Urothelium cell line (cell line): ENCODE results near the gene BBS4.

Source experiments
- DNase-seq: peaks from one replicate; pipeline ENCODE4 v3.0.0; 2011; ENCODE audit warnings: low spot score, mixed read lengths
- FAIRE-seq: peaks from 2 replicates; lab custom pipeline; 2011; peaks lifted over from hg19 to GRCh38; lab: Jason Lieb, UNC

The BBS4 gene

DNA sequence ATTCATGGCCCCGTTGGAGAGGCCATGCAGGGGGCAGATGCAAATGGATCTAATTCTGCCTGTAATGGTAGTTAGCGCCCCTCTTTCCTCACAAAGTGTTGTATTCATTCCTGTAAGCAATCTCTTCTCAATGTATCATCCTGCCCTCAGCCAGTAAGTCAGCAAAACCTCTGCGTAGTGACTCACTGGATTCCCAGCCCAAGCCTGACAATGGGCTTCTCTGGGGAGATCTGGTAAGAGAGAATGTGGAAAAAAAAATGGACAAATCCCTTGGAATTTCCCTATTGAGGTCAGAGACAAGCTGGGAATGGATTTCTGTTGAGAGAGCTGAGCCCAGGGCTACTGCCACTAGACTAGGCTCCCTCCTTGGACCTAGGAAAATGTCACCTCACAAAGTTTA is 72.2 kb downstream of the BBS4 start:
- DNase-seq: no peak
- no peak for FAIRE-seq

GRCh38 chr15:72760590-72761260 is 74.7 kb downstream of the BBS4 start:
- DNase-seq (no peak), FAIRE-seq (no peak)

GRCh38 chr15:72764656-72765055 is 78.6 kb downstream of the BBS4 start:
- no peak for DNase-seq
- no peak for FAIRE-seq

- DNase-seq (no peak), FAIRE-seq (no peak)
Observed at GRCh38 chr15:72766025-72766424, 80.0 kb downstream of the BBS4 start.

GRCh38 chr15:72766780-72767179 is 80.8 kb downstream of the BBS4 start:
- no peak for FAIRE-seq
- DNase-seq: no peak

GRCh38 chr15:72770673-72771328 is 84.8 kb downstream of the BBS4 start:
- DNase-seq: no peak
- no peak for FAIRE-seq

- FAIRE-seq: no peak
- no peak for DNase-seq
Observed at GRCh38 chr15:72771329-72771725, 85.3 kb downstream of the BBS4 start.

DNA sequence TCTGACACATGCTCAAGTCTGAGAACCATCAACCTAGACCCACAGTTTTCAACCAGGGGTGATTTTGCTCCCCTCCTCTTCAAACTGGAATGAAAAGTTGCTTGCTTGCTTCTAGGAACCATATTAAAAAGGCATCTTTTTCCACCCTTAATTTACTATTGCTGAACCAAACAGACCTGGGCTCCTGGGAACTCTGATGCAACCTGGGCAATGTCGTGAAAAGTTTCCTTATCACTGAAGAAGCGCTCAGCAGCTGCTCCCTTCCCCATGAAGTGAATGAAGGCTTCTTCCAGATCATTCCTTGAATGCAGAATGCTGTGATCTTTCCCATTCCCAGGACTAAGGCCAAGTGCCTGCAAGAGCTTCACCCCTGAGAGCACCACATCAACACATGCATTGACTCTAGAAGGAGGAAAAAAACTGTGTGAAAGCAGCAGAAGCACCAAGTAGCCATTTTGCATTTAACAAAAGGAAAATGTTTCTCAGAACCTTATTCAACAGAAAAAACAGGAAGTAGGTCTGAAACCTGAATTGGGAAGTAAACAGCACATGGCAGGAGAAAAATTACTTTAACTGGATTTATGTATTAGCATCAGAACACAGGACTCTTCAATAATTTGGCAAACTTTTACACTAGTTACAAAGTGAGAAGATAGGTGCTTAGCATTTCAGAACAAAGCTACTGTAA is 88.8 kb downstream of the BBS4 start:
- FAIRE-seq: no peak
- DNase-seq: no peak

DNA sequence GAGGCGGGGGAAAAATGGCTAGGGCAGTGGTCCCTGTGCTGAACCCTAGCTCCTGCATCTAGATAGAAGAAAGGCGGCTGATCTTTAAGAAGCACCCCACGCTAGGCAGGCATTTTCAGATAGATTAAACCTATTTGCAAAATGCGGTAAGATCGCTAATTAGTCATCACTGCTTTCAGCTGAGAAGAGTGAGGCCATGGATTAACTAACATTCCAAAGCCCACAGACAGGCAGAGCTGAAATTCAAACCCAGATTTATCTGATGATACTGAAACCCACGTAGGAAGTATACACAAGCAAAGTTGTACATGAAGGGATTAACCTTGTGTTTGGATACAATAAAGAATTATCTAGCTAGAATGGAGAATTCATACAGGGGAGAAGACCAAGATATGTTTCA is 92.8 kb downstream of the BBS4 start:
- no peak for DNase-seq
- FAIRE-seq: no peak

GRCh38 chr15:72781631-72782030 is 95.6 kb downstream of the BBS4 start:
- no peak for FAIRE-seq
- no peak for DNase-seq

DNA sequence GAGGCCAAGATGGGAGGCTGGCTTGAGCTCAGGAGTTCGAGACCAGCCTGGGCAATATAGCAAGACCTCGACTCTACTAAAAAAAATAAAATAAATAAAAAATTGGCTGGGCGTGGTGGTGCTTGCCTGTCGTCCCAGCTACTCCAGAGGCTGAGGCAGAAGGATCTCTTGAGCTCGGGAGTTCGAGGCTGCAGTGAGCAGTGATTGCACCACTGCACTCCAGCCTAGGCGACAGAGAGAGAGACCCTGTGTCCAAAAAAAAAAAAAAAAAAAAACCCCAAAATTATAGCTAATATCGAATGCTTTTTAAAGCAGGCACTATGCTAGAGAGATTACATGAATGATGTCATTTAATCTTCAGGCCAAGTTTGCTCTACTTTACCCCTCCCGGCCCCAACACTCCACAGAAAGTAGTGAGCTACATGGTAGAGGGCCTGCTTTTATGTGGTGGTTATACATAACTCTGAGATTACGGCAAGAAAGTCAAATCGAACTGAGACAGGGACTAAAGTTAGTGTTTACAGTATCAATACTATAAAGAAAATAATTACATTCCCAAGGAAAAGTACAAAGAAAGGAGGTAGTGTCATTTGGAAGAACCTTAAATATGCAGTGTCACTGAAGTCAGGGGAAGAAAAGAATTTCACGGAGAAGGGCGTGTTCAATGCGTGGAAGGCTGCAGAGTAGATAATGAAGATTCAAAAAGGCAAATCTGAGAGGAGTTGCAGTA is 96.4 kb downstream of the BBS4 start:
- no peak for FAIRE-seq
- no peak for DNase-seq

DNA sequence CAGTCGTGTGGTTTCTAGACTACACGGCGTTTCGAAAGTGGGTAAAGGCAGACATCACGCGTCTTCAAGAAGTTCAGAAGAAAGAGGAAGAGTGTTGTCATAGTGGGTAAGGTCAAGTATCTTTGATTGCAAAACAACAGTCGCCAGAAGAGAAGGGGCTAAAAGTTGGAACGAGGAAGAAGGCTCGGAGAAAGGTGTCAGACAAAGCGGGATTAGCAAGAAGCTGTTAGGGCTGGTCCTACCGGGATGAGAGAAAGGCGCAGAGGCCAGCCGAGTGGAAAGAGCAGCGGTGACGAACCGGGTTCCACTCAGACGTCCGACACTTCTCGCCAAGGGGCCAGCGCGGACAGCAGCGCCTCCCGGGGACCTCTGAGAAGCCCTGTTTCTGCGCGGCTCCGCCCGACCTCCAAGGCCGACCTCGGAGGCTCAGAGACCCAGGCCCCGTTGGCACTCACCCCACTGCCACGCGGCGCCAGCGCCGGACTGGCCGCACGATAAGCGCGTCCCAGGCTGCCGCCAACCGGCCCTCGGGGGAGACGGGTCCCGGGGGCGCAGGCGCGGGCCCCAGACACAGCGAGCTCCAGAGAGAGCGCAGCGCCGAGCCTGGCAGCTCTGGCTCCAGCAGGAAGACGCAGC is 97.1 kb downstream of the BBS4 start:
- DNase-seq: no peak
- no peak for FAIRE-seq

DNA sequence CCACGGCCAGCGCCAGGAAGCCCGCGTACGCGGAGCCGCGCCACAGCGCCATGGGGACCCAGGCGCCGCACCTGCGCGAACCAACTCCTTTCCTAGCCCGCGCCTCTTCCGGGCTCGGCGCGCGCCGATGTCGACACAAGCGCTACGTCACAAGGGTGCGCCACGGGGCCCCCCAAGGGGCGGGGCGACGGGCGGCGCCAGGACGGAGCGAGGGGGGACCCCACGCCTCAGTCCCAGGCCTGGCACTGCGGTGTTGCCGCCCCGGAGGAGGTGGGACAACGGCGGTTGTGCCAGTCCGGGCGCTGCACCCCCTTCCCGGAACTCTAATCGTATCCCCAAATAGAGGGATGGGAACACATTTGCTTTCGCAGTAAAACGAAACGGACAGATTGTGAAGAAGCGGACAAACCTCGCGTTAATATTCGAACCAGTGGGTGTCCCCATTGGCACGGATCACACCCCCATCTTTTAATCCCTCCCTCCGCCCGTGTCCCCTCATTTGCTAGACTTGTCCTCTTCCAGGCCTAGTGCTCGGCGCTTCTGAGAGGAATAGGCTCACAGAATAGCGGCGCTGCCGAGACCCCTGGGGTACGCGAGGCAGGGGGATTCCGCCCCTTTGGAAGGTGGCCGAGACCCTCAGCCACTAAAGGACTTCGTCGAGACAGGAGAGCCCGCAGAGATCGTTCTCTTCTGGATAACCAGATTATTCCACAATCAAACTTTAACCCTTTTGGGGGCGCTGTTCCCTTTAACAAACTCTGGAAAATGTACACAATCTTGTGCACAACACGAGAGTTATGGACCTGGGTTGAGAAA is 97.8 kb downstream of the BBS4 start, which contains the start of gene ADPGK:
ADPGK (minus strand) TSS at position 119 of the 816 bp plus-strand sequence; CDS start at position 52, 67 bp downstream.
- peak; percentile 91 for DNase-seq
- FAIRE-seq: no peak

DNA sequence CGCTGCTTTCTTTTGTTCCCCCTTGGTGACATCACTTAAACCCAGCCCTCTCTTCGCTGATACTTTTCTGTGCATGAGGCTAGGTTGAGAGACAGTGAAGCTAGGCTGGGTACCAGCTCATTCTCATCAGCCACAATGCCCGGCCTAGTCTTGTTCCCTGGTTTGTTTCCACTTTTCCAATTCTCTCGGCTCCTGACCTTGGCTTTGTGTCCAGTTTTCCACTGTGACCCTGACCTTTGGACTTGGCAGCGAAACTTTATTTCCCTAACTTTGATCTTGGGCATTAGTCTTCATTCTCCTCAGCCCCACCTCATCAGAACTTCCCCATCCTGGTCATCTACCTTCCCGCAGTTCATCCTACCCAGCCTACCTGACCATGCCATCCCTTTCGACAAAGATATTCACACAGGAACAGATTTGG is 98.5 kb downstream of the BBS4 start:
- FAIRE-seq: no peak
- no peak for DNase-seq

GRCh38 chr15:72785432-72785831 is 99.4 kb downstream of the BBS4 start:
- FAIRE-seq: no peak
- DNase-seq: no peak

DNA sequence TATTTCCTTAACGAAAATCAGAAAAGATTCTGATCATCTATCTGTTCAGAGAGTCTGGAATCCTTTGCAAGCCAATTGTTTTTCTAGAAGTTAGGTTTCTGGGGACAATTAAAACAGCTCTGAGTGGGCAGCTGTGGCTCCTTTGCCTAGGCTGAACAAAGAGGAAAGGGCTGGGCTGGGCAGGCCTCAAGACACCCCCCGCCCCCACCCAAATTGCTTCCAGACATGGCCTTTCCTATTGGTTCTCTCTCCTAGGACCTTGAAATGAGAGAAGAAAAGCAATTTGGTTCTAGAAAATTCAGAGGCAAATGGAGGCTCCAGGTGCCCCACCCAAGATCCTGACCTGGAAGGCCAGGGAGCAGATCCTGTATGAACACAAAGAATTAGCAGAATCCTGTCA is 99.8 kb downstream of the BBS4 start:
- FAIRE-seq (no peak), DNase-seq (no peak)

GRCh38 chr15:72786242-72786641 is 100.2 kb downstream of the BBS4 start:
- FAIRE-seq: no peak
- DNase-seq: no peak

- DNase-seq: no peak
- no peak for FAIRE-seq
Observed at GRCh38 chr15:72786676-72787345, 100.8 kb downstream of the BBS4 start.

DNA sequence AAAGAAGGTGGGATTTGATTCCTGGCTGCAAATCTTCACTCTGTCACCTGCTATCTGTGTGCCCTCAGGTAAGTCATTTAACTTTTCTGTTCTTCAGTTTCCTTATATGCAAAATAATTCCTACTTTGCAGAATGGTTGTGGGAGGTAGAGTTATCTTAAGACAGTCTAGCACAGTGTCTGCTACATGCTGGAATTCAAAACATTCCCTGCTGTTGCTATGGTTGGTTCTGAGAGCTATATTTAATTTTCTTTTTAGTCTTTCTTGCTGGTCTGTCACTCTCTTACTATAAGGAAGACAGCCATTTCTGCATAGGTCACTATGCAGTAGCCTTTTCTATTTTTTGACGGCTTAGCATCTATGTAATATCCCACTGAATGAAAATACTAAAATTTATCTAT is 101.5 kb downstream of the BBS4 start:
- FAIRE-seq (no peak), DNase-seq (no peak)
